CD14-positive monocyte (primary cell): Measurements from ENCODE around the gene ITGB2. TPM values are rescaled to one million over a fixed set of nuclear protein-coding genes. Genes with fewer than 3 reads are reported as not detected.

Experiments used
- DNase-seq, 3 donors: peaks; one replicate each; pipeline ENCODE4 v3.0.0-alpha.2; 2011 to 2022
- H2AFZ ChIP-seq: 2 replicates; pipeline ENCODE4 v1.6.0; 2012; ENCODE audit warnings: mild to moderate bottlenecking, low read depth, low read length, inconsistent platforms; ENCODE audit not compliant: insufficient read depth, poor library complexity, severe bottlenecking
- H3K27ac ChIP-seq, 2 donors: 1 replicate in 1 of 2; 2 replicates in 1 of 2; pipeline ENCODE4 v1.5.1; 2012 to 2013; ENCODE audit warnings: low read length in 2 of 2, control low read depth in 1 of 2, inconsistent platforms in 1 of 2, low read depth in 1 of 2, mild to moderate bottlenecking in 1 of 2
- H3K27me3 ChIP-seq, 2 donors: one replicate each; pipeline versions ENCODE4 v1.6.0 to v1.6.1; 2011 to 2013; ENCODE audit warnings: low read length in 2 of 2; ENCODE audit not compliant: control insufficient read depth in 2 of 2, insufficient read depth in 2 of 2
- H3K36me3 ChIP-seq, 2 donors: replicated peaks in 1 of 2; 1 replicate in 1 of 2; 2 replicates in 1 of 2; pipeline versions ENCODE4 v1.5.1 to v1.6.1; 2012 to 2013; ENCODE audit warnings: low read length in 2 of 2, control low read depth in 1 of 2, inconsistent platforms in 1 of 2, mild to moderate bottlenecking in 1 of 2; ENCODE audit not compliant: insufficient read depth in 2 of 2, control insufficient read depth in 1 of 2
- H3K4me1 ChIP-seq, 2 donors: 1 replicate in 1 of 2; 2 replicates in 1 of 2; pipeline versions ENCODE4 v1.5.1 to v1.6.1; 2012 to 2013; ENCODE audit warnings: low read length in 2 of 2, control low read depth in 1 of 2, inconsistent platforms in 1 of 2, mild to moderate bottlenecking in 1 of 2, moderate library complexity in 1 of 2; ENCODE audit not compliant: insufficient read depth in 2 of 2, control insufficient read depth in 1 of 2
- H3K4me2 ChIP-seq: replicated peaks from 2 replicates; pipeline ENCODE3; 2012; ENCODE audit warnings: low read length, moderate library complexity, mild to moderate bottlenecking; ENCODE audit not compliant: poor library complexity, severe bottlenecking; ENCODE audit errors: extremely low read depth
- H3K4me3 ChIP-seq, 3 experiments: fragments of 200-600 bp in 1 of 3; sonication (generic) in 1 of 3; replicated peaks in 1 of 3; 1 replicate in 2 of 3; 2 replicates in 1 of 3; pipeline ENCODE4 v1.5.1; 2011 to 2013; ENCODE audit warnings: low read length in 3 of 3, mild to moderate bottlenecking in 3 of 3, control low read depth in 2 of 3, low read depth in 2 of 3, inconsistent platforms in 1 of 3, moderate library complexity in 1 of 3
- H3K79me2 ChIP-seq: 2 replicates; pipeline ENCODE4 v1.6.0; 2012; ENCODE audit warnings: mild to moderate bottlenecking, control low read depth, inconsistent platforms, low read length, moderate library complexity; ENCODE audit not compliant: insufficient read depth
- H3K9ac ChIP-seq: 2 replicates; pipeline ENCODE4 v1.6.0; 2017; ENCODE audit warnings: low read length, mild to moderate bottlenecking; ENCODE audit not compliant: insufficient read depth, poor library complexity, severe bottlenecking
- H3K9me3 ChIP-seq, 2 donors: replicated peaks in 1 of 2; 1 replicate in 1 of 2; 2 replicates in 1 of 2; pipeline versions ENCODE4 v1.5.1 to v1.6.1; 2012 to 2013; ENCODE audit warnings: low read length in 2 of 2, control low read depth in 1 of 2; ENCODE audit not compliant: control insufficient read depth in 1 of 2, insufficient read depth in 1 of 2
- H4K20me1 ChIP-seq: 2 replicates; pipeline ENCODE4 v1.6.0; 2012; ENCODE audit warnings: mild to moderate bottlenecking, low read length, control low read depth, moderate library complexity; ENCODE audit not compliant: insufficient read depth
- H3K27ac Mint-ChIP-seq, 7 donors: one replicate each; pipeline ENCODE4 v1.8.0; 2020; ENCODE audit warnings: mild to moderate bottlenecking in 7 of 7, mixed read lengths in 7 of 7, moderate library complexity in 6 of 7, inconsistent platforms in 2 of 7
- H3K27me3 Mint-ChIP-seq, 3 donors: one replicate each; pipeline ENCODE4 v1.8.0; 2021 to 2022; ENCODE audit warnings: low read depth in 3 of 3, mild to moderate bottlenecking in 3 of 3, mixed read lengths in 3 of 3, moderate library complexity in 3 of 3, inconsistent platforms in 1 of 3
- H3K36me3 Mint-ChIP-seq, 2 donors: one replicate each; pipeline ENCODE4 v1.8.0; 2020; ENCODE audit warnings: mixed read lengths in 2 of 2, inconsistent platforms in 1 of 2, mild to moderate bottlenecking in 1 of 2
- H3K4me1 Mint-ChIP-seq: one replicate; pipeline ENCODE4 v1.8.0; 2020; ENCODE audit warnings: mild to moderate bottlenecking, mixed read lengths
- H3K4me3 Mint-ChIP-seq, 2 donors: one replicate each; pipeline ENCODE4 v1.8.0; 2020; ENCODE audit warnings: mild to moderate bottlenecking in 2 of 2, mixed read lengths in 2 of 2, moderate library complexity in 1 of 2
- H3K9me3 Mint-ChIP-seq, 7 donors: one replicate each; pipeline ENCODE4 v1.8.0; 2020 to 2022; ENCODE audit warnings: mixed read lengths in 7 of 7, mild to moderate bottlenecking in 6 of 7, moderate library complexity in 6 of 7, inconsistent platforms in 2 of 7
- WGBS: methylation state at CpG from one replicate; pipeline ENCODE4 v1.1.5; 2013; ENCODE audit warnings: missing lambda C conversion rate; ENCODE audit not compliant: insufficient coverage; 5-methylcytosine and 5-hydroxymethylcytosine counted together
- intact Hi-C, 2 donors: fragments of 100-400 bp; cut with micrococcal nuclease; formaldehyde crosslinking; loops; one replicate each; pipeline versions ENCODE4 v1.15.0 to v1.15.1; 2023
- polyA plus RNA-seq, 3 donors: library from polyadenylated mRNA; depleted of rRNA in 1 of 3; unstranded in 2 of 3; stranded (reverse) in 1 of 3; fragments of 300-500 nt in 2 of 3; fragments of >200 nt in 1 of 3; fragmentation: Illumina TruSeq in 2 of 3; gene quantifications; 1 replicate in 2 of 3; 2 replicates in 1 of 3; pipeline ENCODE4 v1.2.3, GENCODE V29; 2012 to 2021
- TF ChIP-seq, protein P1 (sequence below): fragments of 200-600 bp; IDR thresholded peaks from one replicate; pipeline ENCODE4 v1.8.0; 2022; ENCODE audit warnings: antibody characterized with exemption, mild to moderate bottlenecking

The ITGB2 gene
- polyA plus RNA-seq, 3 donors, result 1,470 to 1,628 (median 1,602) TPM

DNA sequence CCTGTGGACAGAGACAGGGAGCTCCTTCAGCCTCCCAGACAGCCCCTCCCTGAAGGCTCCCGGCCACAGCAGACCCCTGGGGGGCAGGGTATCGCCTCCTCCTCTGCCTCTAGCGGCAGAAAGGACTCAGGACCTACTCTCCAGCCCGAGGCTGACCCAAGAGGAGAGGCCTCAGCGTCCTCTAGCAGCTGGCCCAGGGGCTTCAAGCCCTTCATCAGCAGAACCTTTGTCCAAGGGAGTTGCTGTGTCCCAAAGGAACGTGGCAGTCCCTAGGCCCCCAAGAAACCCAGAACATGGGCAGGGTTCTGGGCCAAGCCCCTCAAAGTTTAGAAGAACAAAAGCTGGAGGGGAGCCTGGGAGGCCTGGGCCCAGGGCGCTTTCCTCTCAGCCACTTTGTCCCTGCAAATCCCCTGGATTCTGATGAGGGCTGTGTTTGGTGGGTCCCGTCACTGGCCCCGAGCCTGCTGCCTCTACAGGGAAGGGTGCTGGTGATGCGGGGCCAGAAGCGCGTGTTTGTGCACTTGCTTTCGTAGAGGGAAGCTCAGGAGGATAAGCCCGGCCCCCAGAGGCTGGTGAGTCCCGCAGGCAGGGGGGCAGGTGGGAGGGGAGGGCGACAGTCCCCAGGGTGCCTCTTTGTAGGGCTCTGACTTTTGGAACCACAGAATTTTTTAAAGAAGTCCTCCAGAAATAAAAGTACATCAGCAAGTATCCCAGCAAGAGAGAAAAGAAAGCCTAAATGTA, 13.3 kb downstream of the ITGB2 start:
- Histone ChIP-seq H4K20me1 (peaks cover 100% of the 10 kb centered on the region), H3K9ac (no peak overlapping the region), H3K4me3 (peak overlapping the region in 2 of 3 experiments; percentile 2 to 48), H2AFZ (no peak overlapping the region), H3K27me3 (no peaks in the 10 kb centered on the region), H3K9me3 (no peaks in the 10 kb centered on the region), H3K4me2 (peak overlapping the region; percentile 61), H3K27ac (peak overlapping the region; percentile 73 to 85), H3K36me3 (peaks cover 77 to 79% of the 10 kb centered on the region in 2 donors), H3K4me1 (peaks cover 99 to 100% of the 10 kb centered on the region in 2 donors), H3K79me2 (peaks cover 98% of the 10 kb centered on the region)
- TF ChIP-seq, protein P1, sequence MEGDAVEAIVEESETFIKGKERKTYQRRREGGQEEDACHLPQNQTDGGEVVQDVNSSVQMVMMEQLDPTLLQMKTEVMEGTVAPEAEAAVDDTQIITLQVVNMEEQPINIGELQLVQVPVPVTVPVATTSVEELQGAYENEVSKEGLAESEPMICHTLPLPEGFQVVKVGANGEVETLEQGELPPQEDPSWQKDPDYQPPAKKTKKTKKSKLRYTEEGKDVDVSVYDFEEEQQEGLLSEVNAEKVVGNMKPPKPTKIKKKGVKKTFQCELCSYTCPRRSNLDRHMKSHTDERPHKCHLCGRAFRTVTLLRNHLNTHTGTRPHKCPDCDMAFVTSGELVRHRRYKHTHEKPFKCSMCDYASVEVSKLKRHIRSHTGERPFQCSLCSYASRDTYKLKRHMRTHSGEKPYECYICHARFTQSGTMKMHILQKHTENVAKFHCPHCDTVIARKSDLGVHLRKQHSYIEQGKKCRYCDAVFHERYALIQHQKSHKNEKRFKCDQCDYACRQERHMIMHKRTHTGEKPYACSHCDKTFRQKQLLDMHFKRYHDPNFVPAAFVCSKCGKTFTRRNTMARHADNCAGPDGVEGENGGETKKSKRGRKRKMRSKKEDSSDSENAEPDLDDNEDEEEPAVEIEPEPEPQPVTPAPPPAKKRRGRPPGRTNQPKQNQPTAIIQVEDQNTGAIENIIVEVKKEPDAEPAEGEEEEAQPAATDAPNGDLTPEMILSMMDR, result no peak
- Mint-ChIP-seq H3K27ac (peak overlapping the region; percentile 73 to 91 (median 88)), H3K36me3 (peaks cover 58 to 81% of the 10 kb centered on the region in 2 donors), H3K4me1 (peaks cover 92% of the 10 kb centered on the region), H3K9me3 (peaks cover 0 to 1% (median 0%) of the 10 kb centered on the region in 7 donors), H3K27me3 (peaks cover 0 to 3% (median 2%) of the 10 kb centered on the region in 3 donors), H3K4me3 (peak overlapping the region; percentile 26 to 43)
- WGBS, result 49% methylated on average over 14 of the region's 16 CpGs
- intact Hi-C loops, result loop anchor here in 1 of 2 donors (5.0 kb wide), 1 partner anchor 35 kb away; the partner anchor contains the start of gene PTTG1IP
- no peak for DNase-seq

DNA sequence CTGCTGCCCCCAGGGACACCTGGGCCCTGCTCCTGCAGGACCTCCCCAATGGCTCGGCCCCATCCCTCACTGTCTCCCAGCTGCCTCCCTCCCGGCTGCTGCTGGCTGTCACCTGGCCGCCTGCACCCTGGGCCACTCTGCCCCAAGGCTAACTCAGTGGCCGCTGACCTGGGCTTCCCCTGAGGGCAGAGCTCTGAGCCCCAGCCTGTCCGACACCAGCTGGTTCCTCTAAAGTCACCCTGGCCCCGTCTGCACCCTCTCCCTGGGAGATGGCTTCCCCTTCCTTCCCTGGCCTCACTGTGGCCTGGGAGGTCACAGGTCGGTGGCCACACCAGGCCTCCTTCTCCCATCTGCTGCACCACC, 15.0 kb downstream of the ITGB2 start:
- H2AFZ ChIP-seq, result no peak overlapping the region
- H3K27ac ChIP-seq, result peak overlapping the region; percentile 62 to 85
- DNase-seq, result peak in 2 of 3 donors; percentile 32 to 51
- H3K27me3 ChIP-seq, result no peaks in the 10 kb centered on the region
- H3K79me2 ChIP-seq, result peaks cover 98% of the 10 kb centered on the region
- Mint-ChIP-seq H3K4me3 (no peak overlapping the region), H3K27me3 (peaks cover 0 to 3% (median 2%) of the 10 kb centered on the region in 3 donors), H3K36me3 (peaks cover 67 to 94% of the 10 kb centered on the region in 2 donors), H3K9me3 (peaks cover 0 to 1% (median 0%) of the 10 kb centered on the region in 7 donors), H3K4me1 (peaks cover 80% of the 10 kb centered on the region), H3K27ac (peak overlapping the region in 6 of 7 donors; percentile 48 to 89 (median 78))
- H3K4me3 ChIP-seq, result no peak overlapping the region
- intact Hi-C loops, result loop anchor here in 1 of 2 donors (5.0 kb wide), 1 partner anchor 33 kb away; the partner anchor contains the start of gene PTTG1IP
- TF ChIP-seq, protein P1, result no peak
- no peaks in the 10 kb centered on the region for H3K9me3 ChIP-seq
- H3K4me1 ChIP-seq, result peaks cover 87 to 94% of the 10 kb centered on the region in 2 donors
- 60% methylated on average over 6 of the region's 7 CpGs for WGBS
- H3K9ac ChIP-seq, result no peak overlapping the region
- peaks cover 90% of the 10 kb centered on the region in 2 donors for H3K36me3 ChIP-seq
- peak overlapping the region; percentile 14 for H3K4me2 ChIP-seq
- peaks cover 100% of the 10 kb centered on the region for H4K20me1 ChIP-seq
